ENCODE data around the gene EML6.

The EML6 gene

DNA sequence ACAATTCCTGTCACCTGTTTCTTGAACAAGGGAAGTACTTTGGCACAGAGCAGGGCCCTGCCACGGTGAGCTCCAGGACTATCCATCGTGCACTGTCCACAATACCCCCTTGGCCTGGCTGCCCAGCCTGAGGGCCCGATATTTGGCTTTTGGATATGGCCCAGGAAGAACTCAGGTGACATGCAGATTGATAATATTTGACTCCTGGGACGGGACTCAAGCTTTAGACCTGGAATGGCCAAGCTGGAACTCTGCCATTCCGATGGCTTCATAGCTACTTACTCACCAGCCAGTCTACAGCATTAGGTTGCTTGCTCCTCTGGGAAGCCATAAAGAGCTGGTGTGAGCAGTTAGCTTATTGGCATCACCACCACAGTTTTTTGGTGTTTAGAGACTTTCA, 26.6 kb downstream of the EML6 start:
- Histone ChIP-seq H3K4me1 (no peaks in the 10 kb centered on the region), H4K20me1 (no peaks in the 10 kb centered on the region), H3K4me2 (no peak overlapping the region), H3K27me3 (no peaks in the 10 kb centered on the region), H3K9ac (no peak overlapping the region), H3K27ac (no peak overlapping the region), H3K9me3 (no peaks in the 10 kb centered on the region), H3K4me3 (no peak overlapping the region), H3K36me3 (no peaks in the 10 kb centered on the region)
- no peak for TF ChIP-seq Cebpa-rat (IDR thresholded peaks at IDR 0.05)

DNA sequence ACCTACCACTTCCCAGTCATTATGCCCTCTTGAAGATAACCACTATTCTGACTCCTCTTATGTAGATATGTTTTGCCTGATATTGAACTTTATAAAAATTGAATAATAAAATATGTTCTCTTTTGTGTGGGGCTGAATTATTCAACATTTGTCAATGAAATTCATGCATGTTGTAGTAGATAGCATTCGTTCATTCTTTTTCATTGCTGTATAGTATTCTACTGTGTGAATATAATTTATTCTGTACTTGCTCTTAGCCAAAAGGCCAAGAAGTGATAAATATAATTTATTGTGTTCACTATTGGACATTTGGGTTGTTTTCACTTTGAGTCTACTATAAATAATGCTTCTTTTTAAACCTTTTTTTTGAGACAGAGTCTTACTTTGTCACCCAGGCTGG, 29.0 kb downstream of the EML6 start:
- Histone ChIP-seq H3K27ac (no peak overlapping the region), H3K4me2 (no peak overlapping the region), H3K27me3 (no peaks in the 10 kb centered on the region), H3K36me3 (no peaks in the 10 kb centered on the region), H4K20me1 (no peaks in the 10 kb centered on the region), H3K9ac (no peak overlapping the region), H3K9me3 (no peaks in the 10 kb centered on the region), H3K4me3 (no peak overlapping the region), H3K4me1 (peaks cover 12% of the 10 kb centered on the region)
- TF ChIP-seq Cebpa-rat (IDR thresholded peaks at IDR 0.05): no peak

DNA sequence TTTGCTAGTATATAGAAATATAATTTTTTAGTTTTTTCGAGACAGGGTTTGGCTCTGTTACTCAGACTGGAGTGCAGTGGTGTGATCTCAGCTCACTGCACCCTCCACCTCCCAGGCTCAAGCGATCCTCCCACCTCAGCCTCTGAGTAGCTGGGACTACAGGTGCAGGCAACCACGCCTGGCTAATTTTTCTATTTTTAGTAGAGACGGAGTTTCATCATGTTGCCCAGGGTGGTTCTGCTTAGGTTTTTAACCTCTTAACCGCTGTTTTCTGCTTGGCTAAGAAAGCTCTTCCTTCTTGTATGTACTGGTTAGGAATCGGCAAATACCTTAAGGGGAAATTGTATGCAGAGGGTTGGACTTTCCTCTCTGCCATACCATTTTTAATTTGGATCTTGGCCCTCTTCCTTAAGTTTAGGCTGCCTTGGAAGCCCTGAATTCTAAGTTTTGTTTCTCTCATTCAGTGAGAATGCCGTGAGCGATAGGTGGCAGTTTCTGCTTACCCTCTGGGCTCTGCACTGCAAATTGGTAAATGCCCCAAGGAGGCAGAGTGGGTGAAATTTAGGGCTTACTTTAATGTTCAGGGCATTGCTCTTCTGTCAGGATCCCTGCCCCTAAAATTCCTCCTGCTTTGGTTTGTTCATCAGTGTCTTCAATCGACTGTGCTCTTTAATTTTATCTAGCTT, 32.3 kb downstream of the EML6 start:
- Histone ChIP-seq H3K27ac (no peak overlapping the region), H3K36me3 (no peaks in the 10 kb centered on the region), H3K9ac (no peak overlapping the region), H3K4me1 (peaks cover 12% of the 10 kb centered on the region), H3K4me2 (peak overlapping the region; percentile 57), H4K20me1 (no peaks in the 10 kb centered on the region), H3K27me3 (no peaks in the 10 kb centered on the region), H3K9me3 (no peaks in the 10 kb centered on the region), H3K4me3 (no peak overlapping the region)
- no peak for TF ChIP-seq Cebpa-rat (IDR thresholded peaks at IDR 0.05)

DNA sequence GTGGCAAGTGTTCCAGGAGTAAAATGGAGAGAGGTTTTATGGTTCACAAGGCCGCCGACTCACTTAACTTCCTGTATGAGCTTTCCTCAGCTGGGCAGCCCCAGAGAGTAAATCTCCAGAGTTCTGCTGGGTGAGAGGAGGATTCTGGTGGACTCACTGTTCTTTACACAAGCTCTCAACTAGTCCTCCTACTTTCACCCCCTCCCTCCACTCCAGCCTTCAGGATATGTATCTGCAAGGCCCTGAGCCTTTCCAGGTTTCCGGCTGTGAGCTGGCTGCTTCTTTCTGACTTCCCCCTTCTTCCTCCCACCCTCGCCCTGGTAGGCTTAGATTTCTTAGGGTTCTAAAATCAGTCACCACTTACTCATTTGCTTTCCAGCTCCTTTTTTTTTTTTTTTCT, 34.0 kb downstream of the EML6 start:
- Histone ChIP-seq H3K9me3 (no peaks in the 10 kb centered on the region), H3K36me3 (no peaks in the 10 kb centered on the region), H3K27ac (no peak overlapping the region), H3K27me3 (no peaks in the 10 kb centered on the region), H4K20me1 (no peaks in the 10 kb centered on the region), H3K4me3 (no peak overlapping the region), H3K4me2 (no peak overlapping the region), H3K9ac (no peak overlapping the region), H3K4me1 (peaks cover 12% of the 10 kb centered on the region)
- TF ChIP-seq Cebpa-rat (IDR thresholded peaks at IDR 0.05): no peak

DNA sequence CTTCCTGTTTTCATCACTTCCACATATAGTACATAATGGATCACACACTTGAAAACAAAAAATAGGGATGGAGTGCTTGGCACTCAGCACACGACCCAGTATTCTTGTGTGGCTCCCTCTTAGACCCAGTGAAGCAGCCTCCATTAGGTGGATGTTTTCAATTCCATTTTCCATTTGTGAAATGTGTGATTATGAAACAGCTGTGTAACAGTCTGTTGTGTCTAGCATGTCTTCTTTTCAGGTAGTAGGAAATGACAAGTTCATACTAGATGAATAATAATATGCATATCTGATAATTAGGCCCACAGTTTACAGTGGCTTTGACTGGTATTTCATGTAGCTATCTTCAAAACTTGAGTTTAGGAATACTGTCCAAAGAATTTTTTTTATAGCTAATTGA, 35.5 kb downstream of the EML6 start:
- Histone ChIP-seq H3K4me1 (peaks cover 12% of the 10 kb centered on the region), H3K4me3 (no peak overlapping the region), H3K4me2 (no peak overlapping the region), H3K27me3 (no peaks in the 10 kb centered on the region), H3K9ac (no peak overlapping the region), H4K20me1 (no peaks in the 10 kb centered on the region), H3K9me3 (no peaks in the 10 kb centered on the region), H3K27ac (no peak overlapping the region), H3K36me3 (no peaks in the 10 kb centered on the region)
- TF ChIP-seq Cebpa-rat (IDR thresholded peaks at IDR 0.05): no peak

DNA sequence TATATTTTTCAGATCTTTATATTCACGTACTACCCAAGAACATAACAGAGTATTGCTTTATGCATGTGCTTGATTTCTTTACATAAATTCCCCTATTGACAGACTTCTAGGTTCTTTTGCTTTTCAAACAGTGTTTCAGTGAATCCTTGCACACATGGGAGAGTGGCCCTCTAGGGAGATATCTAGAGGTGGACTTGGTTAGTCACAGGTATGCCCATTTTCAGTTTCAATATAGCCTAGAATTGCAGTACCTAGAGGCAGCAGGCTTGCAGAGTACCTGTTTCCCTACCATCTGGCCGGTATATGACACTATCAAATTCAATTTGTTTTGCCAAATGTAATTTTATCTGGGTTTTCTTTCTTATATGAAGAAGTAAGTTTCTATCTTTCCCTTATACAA, 36.8 kb downstream of the EML6 start:
- TF ChIP-seq Cebpa-rat (IDR thresholded peaks at IDR 0.05): no peak
- Histone ChIP-seq H3K27ac (no peak overlapping the region), H3K4me3 (no peak overlapping the region), H3K9me3 (no peaks in the 10 kb centered on the region), H3K9ac (no peak overlapping the region), H3K27me3 (no peaks in the 10 kb centered on the region), H3K4me1 (peaks cover 12% of the 10 kb centered on the region), H3K36me3 (no peaks in the 10 kb centered on the region), H4K20me1 (no peaks in the 10 kb centered on the region), H3K4me2 (no peak overlapping the region)

DNA sequence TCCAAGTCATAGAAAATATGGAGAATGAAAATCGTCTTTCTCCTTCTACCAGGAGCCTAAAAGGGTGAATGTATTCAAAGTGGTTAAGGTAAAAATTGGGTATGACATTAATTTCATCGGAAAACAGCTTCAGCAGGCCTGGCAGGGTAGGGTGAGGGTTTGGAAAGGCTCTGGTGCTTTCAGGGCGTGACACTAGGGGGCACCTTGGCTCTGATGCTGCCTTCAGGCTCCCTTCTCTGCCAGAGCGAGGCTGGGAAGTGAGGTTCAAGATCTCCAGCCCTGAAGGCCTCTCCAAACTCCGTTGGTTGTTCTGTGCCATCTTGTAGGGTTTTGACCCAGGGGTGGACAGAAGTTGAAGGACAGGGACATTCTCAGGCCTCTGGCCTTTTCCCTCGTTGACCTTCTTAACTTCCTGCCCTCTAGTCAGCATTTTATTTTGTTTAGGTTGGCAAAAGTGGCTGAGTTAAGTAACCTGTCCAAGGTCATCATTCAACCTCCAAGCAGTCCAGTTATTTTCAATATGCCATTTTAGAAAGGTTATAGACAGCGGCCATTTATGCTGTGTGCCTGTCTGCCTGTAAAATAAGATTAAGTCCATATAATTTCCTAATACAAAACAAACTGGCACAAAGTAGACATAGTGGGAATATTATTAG, 40.3 kb downstream of the EML6 start:
- H4K20me1 ChIP-seq: no peaks in the 10 kb centered on the region
- H3K27ac ChIP-seq: no peak overlapping the region
- TF ChIP-seq Cebpa-rat (IDR thresholded peaks at IDR 0.05): no peak
- no peak overlapping the region for H3K9ac ChIP-seq
- no peak overlapping the region for H3K4me2 ChIP-seq
- H3K4me1 ChIP-seq: no peaks in the 10 kb centered on the region
- H3K4me3 ChIP-seq: no peak overlapping the region
- H3K36me3 ChIP-seq: no peaks in the 10 kb centered on the region
- H3K27me3 ChIP-seq: no peaks in the 10 kb centered on the region
- H3K9me3 ChIP-seq: no peaks in the 10 kb centered on the region

DNA sequence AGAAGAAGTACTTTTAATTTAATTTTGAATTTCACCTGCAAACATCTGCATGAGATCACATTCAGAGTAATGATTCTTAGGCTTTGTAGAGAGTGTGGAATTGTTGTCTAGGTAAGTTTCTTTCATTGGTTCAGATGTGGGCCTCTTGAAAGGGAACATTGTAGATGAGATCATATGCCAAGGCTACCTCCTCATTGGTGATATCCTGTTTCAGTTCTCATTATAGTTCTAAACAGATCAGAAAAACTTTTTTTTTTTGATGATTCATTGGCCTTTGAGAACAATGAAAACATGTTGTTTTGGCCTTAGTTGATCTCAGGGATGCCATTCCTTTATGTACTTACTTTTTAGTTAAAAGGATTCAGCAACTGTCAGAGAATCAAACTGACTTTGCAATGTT, 44.5 kb downstream of the EML6 start:
- Histone ChIP-seq H3K9ac (no peak overlapping the region), H3K9me3 (no peaks in the 10 kb centered on the region), H3K4me1 (no peaks in the 10 kb centered on the region), H4K20me1 (no peaks in the 10 kb centered on the region), H3K27me3 (no peaks in the 10 kb centered on the region), H3K27ac (no peak overlapping the region), H3K36me3 (no peaks in the 10 kb centered on the region), H3K4me2 (no peak overlapping the region), H3K4me3 (no peak overlapping the region)
- no peak for TF ChIP-seq Cebpa-rat (IDR thresholded peaks at IDR 0.05)

DNA sequence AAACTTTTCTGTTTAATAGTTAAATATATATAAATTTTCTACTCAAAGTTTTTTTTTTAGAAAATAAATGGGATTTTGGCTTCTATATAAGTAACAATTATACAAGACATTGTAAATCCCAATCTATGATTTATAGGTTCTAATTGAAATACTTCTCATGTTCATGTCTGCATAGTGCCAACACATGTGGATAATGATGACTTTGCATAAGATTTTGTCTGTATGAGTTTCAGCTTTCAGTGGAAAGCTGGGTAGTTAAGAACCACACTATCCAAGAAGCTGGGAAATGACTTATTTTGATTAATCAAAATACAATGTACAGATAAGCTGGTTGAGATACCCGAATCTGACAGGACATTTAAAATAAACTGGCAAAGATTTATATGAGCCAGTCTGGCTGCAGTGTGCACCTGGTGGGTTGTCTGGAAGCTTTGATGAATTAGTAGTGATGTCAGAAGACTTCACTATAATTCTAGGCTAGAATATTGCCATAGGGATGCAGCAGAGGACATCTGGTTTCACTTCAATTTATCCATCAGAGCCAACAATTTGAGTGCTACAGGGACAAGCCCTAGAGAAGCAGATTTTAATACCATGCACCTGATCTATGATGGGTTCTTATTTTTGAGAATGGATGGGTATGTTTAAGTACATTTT, 45.4 kb downstream of the EML6 start:
- no peak overlapping the region for H3K9ac ChIP-seq
- H3K36me3 ChIP-seq: no peaks in the 10 kb centered on the region
- no peaks in the 10 kb centered on the region for H3K27me3 ChIP-seq
- H3K4me3 ChIP-seq: no peak overlapping the region
- no peaks in the 10 kb centered on the region for H3K9me3 ChIP-seq
- no peak overlapping the region for H3K27ac ChIP-seq
- no peaks in the 10 kb centered on the region for H3K4me1 ChIP-seq
- no peak overlapping the region for H3K4me2 ChIP-seq
- no peaks in the 10 kb centered on the region for H4K20me1 ChIP-seq
- no peak for TF ChIP-seq Cebpa-rat (IDR thresholded peaks at IDR 0.05)

DNA sequence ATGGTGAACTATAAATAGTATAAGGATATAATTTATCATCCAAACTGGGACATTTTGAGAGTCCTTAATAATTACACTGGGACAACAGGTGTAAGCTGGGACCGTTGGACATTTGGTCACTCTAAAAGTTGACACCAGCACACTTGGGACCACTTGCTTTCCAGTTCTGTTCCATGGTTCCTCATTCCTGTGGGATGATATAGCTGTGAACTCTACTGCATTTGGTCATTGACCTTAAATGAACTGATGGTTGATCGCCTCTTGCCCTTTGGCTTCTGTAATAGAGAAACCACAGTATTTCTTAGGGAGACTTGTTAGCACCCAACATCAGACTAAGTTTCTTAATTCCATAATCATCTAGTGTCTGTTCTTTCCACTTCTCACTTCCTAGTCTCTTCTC, 46.7 kb downstream of the EML6 start:
- Histone ChIP-seq H3K4me1 (no peaks in the 10 kb centered on the region), H4K20me1 (no peaks in the 10 kb centered on the region), H3K27me3 (no peaks in the 10 kb centered on the region), H3K4me2 (no peak overlapping the region), H3K9ac (no peak overlapping the region), H3K4me3 (no peak overlapping the region), H3K36me3 (no peaks in the 10 kb centered on the region), H3K9me3 (peaks cover 4% of the 10 kb centered on the region), H3K27ac (no peak overlapping the region)
- no peak for TF ChIP-seq Cebpa-rat (IDR thresholded peaks at IDR 0.05)

Measured in BLaER1 (cell line).